COLO668 (cell line): ENCODE measurements around the gene BMPR1B.
"Not testable (repeated sequence)": the region's sequence is repeated elsewhere in the genome, so short reads cannot be mapped to it uniquely, and the experiment has no call there.

Experiments used
- DNase-seq: peaks from one replicate; lab custom pipeline; 2025; ENCODE audit not compliant: unreplicated experiment; lab: John Stamatoyannopoulos, UW

BMPR1B gene

DNA sequence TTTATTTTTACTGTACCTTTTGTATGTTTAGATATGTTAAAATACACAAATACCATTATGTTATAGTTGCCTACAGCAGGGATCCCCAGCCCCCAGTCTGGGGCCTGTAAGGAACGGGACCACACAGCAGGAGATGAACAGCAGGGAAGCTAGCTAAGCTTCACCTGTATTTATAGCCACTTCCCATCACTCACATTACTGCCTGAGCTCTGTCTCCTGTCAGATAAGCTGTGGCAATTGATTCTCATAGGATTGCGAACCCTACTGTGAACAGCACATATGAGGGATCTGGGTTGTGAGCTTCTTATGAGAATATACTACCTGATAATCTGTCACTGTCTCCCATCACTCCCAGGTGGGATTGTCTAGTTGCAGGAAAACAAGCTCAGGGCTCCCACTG, 73.9 kb downstream of the BMPR1B start:
- DNase-seq: no peak

DNA sequence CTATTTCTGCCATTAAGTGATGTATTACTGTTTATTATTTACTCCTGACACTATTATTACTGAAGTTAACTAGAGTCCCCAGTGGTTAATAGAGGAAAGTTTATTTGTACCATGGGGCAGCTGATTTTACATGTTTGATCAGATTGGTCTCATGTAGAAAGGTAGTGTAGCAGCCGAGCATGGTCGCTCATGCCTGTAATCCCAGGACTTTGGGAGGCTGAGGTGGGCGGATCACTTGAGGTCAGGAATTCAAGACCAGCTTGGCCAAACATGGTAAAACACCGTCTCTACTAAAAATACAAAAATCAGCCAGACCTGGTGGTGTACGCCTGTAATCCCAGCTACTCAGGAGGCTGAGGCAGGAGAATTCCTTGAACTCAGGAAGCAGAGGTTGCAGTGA, 74.6 kb downstream of the BMPR1B start:
- not testable (repeated sequence) for DNase-seq

- DNase-seq: no peak
These were observed 75.6 kb downstream of the BMPR1B start for GRCh38 chr4:94833394-94833793.

- no peak for DNase-seq
These were observed 76.7 kb downstream of the BMPR1B start for GRCh38 chr4:94834501-94834900.

DNA sequence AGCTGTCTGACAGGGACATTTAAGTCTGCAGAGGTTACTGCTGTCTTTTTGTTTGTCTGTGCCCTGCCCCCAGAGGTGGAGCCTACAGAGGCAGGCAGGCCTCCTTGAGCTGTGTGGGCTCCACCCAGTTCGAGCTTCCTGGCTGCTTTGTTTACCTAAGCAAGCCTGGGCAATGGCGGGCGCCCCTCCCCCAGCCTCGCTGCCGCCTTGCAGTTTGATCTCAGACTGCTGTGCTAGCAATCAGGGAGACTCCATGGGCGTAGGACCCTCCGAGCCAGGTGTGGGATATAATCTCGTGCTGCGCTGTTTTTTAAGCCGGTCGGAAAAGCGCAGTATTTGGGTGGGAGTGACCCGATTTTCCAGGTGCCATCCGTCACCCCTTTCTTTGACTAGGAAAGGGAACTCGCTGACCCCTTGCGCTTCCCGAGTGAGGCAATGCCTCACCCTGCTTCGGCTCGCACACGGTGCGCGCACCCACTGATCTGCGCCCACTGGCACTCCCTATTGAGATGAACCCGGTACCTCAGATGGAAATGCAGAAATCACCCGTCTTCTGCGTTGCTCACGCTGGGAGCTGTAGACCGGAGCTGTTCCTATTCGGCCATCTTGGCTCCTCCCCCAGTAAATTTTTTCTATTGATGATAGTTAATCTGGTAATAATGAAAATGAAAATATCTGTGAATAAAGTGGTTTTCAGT, 83.6 kb downstream of the BMPR1B start:
- DNase-seq: not testable (repeated sequence)

DNA sequence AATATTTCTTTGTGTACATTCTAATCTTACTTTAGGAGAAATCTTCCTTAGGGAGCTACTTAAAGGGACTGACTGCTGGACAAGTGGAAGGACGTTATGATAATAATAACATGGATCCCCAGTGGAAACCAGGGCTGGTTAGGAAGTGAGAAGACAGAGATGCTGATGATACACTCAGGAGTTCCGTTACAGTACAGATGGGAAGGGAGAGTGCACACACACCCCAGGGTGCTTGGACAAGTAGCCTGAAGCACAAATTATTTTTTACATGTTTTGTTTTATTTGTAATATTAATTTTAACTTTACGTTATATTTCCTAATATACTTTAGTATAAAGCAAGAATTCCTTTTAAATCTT, 84.1 kb downstream of the BMPR1B start:
- DNase-seq: no peak

DNA sequence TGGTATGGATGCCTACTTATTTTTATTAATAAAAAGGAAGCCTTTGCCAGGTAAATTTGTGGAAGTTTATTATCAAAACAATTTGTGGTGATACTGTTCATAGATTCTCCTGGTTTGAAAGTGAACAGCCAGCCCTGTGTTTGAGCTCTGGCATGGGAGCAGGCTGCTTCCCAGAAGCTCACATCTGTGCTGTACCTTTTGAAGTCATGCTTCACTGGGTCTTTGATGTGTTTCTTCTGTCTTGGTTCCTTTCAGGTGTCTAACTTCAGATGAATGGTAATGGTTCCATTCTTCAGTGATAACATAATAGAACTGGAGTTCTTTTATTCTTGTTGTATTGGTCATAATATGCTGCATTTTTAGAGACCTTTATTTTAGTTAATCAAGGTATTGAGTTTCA, 85.5 kb downstream of the BMPR1B start:
- no peak for DNase-seq

GRCh38 chr4:94848326-94848725, 90.6 kb downstream of the BMPR1B start:
- no peak for DNase-seq

GRCh38 chr4:94849901-94850300, 92.1 kb downstream of the BMPR1B start:
- no peak for DNase-seq

- no peak for DNase-seq
These were observed 94.9 kb downstream of the BMPR1B start for GRCh38 chr4:94852616-94853015.

DNA sequence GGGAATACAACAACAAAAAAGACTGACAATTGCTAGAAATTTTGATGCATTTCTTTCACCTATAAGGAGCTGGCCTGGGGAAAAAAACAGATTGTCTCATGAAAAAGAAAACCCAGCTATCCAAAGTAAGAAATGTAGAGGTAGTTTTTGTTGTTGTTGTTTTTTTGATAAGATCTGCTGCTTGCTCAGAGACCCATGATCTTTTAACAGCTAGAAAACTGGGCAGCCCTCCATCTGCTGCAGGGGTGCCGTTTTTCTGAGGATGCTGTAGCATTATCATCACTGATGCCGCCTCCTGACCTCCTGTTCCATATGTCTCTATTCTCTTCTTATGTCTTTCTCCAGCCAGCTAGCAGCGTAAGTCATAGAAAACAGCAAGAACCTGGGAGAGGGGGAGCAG, 98.3 kb downstream of the BMPR1B start:
- DNase-seq: no peak

- no peak for DNase-seq
These were observed 112.4 kb downstream of the BMPR1B start for GRCh38 chr4:94870146-94870545.

GRCh38 chr4:94871644-94872305, 114.0 kb downstream of the BMPR1B start:
- DNase-seq: no peak

GRCh38 chr4:94877973-94878372, 120.2 kb downstream of the BMPR1B start:
- DNase-seq: no peak

- no peak for DNase-seq
These were observed 123.2 kb downstream of the BMPR1B start for GRCh38 chr4:94880956-94881355.

DNA sequence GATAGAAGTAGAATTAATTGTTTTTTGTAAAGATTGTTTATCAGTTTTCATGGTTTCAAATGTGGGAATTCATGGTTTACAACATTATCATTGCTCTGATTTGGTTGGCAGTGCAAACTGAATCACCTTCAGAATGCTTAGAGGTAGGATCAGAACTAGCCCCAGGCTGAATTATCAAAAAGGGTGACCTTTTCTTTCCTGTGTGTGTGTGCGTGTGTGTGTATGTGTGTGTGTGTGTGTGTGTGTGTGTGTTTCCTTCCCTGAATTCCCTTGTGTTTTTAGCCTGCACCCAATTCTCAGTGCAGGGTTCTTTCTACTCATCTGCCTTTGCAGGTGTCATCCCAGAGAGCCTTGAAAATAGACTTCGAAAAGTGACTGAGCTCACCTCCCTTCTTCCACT, 125.0 kb downstream of the BMPR1B start:
- no peak for DNase-seq

- no peak for DNase-seq
These were observed 129.3 kb downstream of the BMPR1B start for GRCh38 chr4:94887027-94887426.

- DNase-seq: no peak
These were observed 131.8 kb downstream of the BMPR1B start for GRCh38 chr4:94889523-94889922.

DNA sequence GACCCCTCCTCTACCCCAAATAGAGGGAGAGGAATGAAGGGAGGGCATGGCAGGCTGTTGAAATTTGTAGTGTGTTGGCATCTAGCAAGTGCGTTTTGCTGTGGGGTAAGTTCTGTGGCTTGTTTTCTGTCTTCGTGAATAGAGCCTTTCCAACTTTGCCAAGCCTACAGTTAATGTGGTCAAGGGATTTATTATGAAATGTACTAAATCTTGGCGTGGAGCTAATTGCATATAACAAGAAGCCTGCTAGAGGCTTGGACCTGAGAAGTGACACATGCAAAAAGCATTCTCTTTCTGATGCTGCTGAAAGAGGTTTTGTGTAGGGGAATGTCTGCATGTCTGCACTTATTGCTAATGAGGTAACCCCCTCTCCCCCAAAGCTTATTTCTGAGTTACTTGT, 132.2 kb downstream of the BMPR1B start:
- no peak for DNase-seq

DNA sequence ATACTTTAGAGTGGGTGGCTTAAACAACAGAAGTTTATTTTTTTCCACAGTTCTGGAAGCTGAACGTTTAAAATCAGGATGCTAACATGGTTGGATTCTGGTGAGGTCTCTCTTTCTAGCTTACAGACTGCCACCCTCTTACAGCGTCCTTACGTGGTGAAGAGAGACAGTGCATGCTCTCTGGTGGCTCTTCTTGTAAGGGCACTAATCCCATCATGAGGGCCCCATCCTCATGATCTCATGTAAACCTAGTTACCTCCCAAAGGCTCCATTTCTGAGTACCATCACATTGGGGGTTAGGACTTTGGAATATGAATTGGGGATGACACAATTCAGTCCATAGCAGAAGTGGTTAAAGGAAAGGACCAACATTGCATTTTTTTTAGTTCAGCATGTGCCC, 132.8 kb downstream of the BMPR1B start:
- DNase-seq: no peak

DNA sequence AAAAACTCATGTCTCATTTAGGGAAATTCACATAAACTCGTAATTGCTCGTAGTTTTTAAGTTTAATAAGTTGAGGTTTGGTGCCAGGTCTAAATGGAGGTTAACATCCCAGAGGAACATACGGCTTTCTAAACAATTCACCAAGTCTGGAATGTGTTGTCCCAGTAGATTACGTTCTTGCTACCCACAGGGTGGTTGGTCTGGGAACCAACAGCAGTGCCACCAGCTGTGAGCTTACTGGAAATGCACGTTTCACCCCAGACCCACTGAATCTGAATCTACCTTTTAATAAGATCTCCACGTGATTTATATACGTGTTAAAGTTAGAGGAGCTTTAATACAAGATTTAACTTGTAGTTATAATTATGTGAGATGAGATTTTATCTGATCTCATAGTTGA, 134.3 kb downstream of the BMPR1B start:
- DNase-seq: no peak

DNA sequence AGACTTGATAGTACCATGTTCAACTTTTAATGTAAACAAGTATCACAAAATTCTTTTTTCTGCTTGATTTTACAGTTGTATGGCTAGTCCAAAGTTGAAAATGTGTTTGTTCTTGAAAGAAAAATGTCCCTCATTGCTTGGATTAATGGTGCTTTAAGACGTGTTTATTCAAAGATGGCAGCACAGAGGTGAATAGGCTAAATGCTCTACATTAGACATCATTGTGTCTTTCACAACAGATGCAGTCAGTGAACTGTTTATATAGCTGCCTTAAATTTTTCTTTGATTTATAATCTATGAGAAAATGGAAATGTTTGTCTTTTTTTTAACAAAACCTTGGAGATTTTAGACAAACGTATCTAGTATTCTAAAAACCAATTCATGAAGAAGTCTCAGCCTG, 137.3 kb downstream of the BMPR1B start:
- DNase-seq: no peak

DNA sequence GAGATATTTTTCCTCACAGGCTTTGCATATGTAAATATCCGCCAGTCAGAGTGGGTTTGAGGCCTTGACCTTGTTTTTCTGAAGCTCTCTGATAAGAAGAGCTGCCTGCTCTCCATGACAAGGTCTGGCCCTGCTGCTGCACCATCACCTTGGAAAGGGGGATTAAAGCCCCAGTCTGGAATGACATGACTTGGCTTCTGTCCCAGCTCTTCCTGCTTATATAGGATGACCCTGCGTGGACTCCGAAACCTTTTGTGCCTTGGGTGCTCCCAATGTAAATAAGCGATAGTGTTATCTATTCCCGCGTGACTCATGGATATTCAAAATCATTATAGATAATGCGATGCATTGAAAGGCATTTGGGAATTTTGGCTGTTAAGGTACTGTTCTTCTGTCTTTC, 139.3 kb downstream of the BMPR1B start:
- no peak for DNase-seq
